K562 (cell line): ENCODE data around the gene LITAF. TPM values are rescaled to one million over a fixed set of nuclear protein-coding genes. Genes with fewer than 3 reads are reported as not detected.
A peak's percentile ranks its signal among the peaks of the same experiment; 100 is the strongest.

Experiments
- ELF1 ChIP-seq: fragments of 200-800 bp; sonication (Bioruptor generic); IDR thresholded peaks from 2 replicates; pipeline ENCODE4 v1.6.1; 2016; ENCODE audit warnings: missing genetic modification characterization, missing compliant biosample characterization
- EWSR1 ChIP-seq: fragments of 450-650 bp; IDR thresholded peaks from 2 replicates; pipeline ENCODE4 v1.6.1; 2018; ENCODE audit warnings: borderline replicate concordance, mild to moderate bottlenecking, low read depth, moderate library complexity; ENCODE audit not compliant: partially characterized antibody
- HMGN3 ChIP-seq: IDR thresholded peaks from 2 replicates; pipeline ENCODE4 v1.6.1; 2011; ENCODE audit warnings: borderline replicate concordance, low read depth, mild to moderate bottlenecking, mixed read lengths, low read length; ENCODE audit not compliant: insufficient read length; ENCODE audit errors: extremely low read depth
- KDM4B ChIP-seq, 2 experiments: fragments of 450-650 bp in 1 of 2; sonication (generic) in 1 of 2; IDR thresholded peaks; 2 replicates each; pipeline ENCODE4 v1.6.1; 2016 to 2017; ENCODE audit warnings: borderline replicate concordance in 2 of 2, antibody characterized with exemption in 1 of 2, low read depth in 1 of 2, mild to moderate bottlenecking in 1 of 2
- PCBP2 ChIP-seq: fragments of 200-400 bp; formaldehyde crosslinking; IDR thresholded peaks from 2 replicates; pipeline ENCODE4 v1.6.1; 2018; ENCODE audit warnings: low read length, low read depth, mild to moderate bottlenecking, moderate library complexity; ENCODE audit not compliant: poor library complexity, severe bottlenecking
- PML ChIP-seq: IDR thresholded peaks from 2 replicates; pipeline ENCODE4 v1.6.1; 2012; ENCODE audit warnings: low read length, inconsistent platforms
- POLR2AphosphoS5 ChIP-seq: IDR thresholded peaks from 2 replicates; pipeline ENCODE4 v1.6.1; 2011; ENCODE audit warnings: mild to moderate bottlenecking, low read depth, low read length, moderate library complexity; ENCODE audit not compliant: control insufficient read depth, insufficient read depth
- TRIM24 ChIP-seq, 2 experiments: fragments of 450-650 bp; IDR thresholded peaks; 2 replicates each; pipeline ENCODE4 v1.6.1; 2016
- ZBTB1 ChIP-seq: sonication (generic); formaldehyde crosslinking; IDR thresholded peaks from 2 replicates; pipeline ENCODE4 v1.8.1; 2023; ENCODE audit warnings: missing genetic modification reagents, low read depth, mild to moderate bottlenecking, borderline replicate concordance
- ZNF316 ChIP-seq: fragments of 450-650 bp; IDR thresholded peaks from 2 replicates; pipeline ENCODE4 v1.6.1; 2016
- ZNF431 ChIP-seq: sonication (generic); formaldehyde crosslinking; IDR thresholded peaks from 2 replicates; pipeline ENCODE4 v1.8.0; 2022; ENCODE audit warnings: mild to moderate bottlenecking, missing genetic modification reagents
- polyA plus RNA-seq, 8 experiments: library from polyadenylated mRNA; depleted of rRNA in 4 of 8; stranded (reverse) in 5 of 8; unstranded in 3 of 8; fragments of >200 nt; fragmentation: Nextera tagmentation in 2 of 8; fragmentation: Illumina TruSeq in 1 of 8; extraction: Ambion mirVana in 2 of 8; extraction: Trizol in 1 of 8; gene quantifications; 2 replicates each; pipeline versions ENCODE4 v1.2.1 to v1.2.3, GENCODE V29; 2011 to 2014; ENCODE audit warnings: inconsistent platforms in 1 of 8, missing spikeins in 1 of 8
- total RNA-seq, 7 experiments: library from RNA; depleted of rRNA in 6 of 7; stranded (reverse); fragments of >200 nt in 6 of 7; fragmentation: Illumina TruSeq in 2 of 7; extraction: Trizol in 2 of 7; gene quantifications; 2 replicates each; pipeline versions ENCODE4 v1.2.1 to v1.2.3, GENCODE V29; 2011 to 2021; ENCODE audit warnings: low replicate concordance in 1 of 7
- TF ChIP-seq, protein P1 (sequence below): IDR thresholded peaks from 2 replicates; pipeline ENCODE4 v1.6.1; 2016; ENCODE audit warnings: missing genetic modification characterization, missing compliant biosample characterization
- TF ChIP-seq, protein P2 (sequence below): fragments of 200-800 bp; sonication (Bioruptor generic); IDR thresholded peaks from 2 replicates; pipeline ENCODE4 v1.6.1; 2016; ENCODE audit warnings: missing genetic modification characterization, missing compliant biosample characterization
- TF ChIP-seq, protein P3 (sequence below), 2 experiments: IDR thresholded peaks in 1 of 2; conservative IDR thresholded peaks in 1 of 2; 2 replicates each; pipeline ENCODE4 v1.6.1; 2016; ENCODE audit warnings: low read depth in 2 of 2, mild to moderate bottlenecking in 1 of 2, missing compliant biosample characterization in 1 of 2, missing genetic modification characterization in 1 of 2, moderate library complexity in 1 of 2
- TF ChIP-seq, protein P4 (sequence below): fragments of 450-650 bp; formaldehyde crosslinking; IDR thresholded peaks from 2 replicates; pipeline ENCODE4 v1.4.0; 2020; ENCODE audit warnings: mild to moderate bottlenecking, moderate library complexity

The LITAF gene
- total and polyA plus RNA-seq, 9 of the 15 experiments (the other 6 are each of a cell fraction or from before 2014, with no cell fraction given), result 4.1 to 17.8 (median 11.9) TPM

DNA sequence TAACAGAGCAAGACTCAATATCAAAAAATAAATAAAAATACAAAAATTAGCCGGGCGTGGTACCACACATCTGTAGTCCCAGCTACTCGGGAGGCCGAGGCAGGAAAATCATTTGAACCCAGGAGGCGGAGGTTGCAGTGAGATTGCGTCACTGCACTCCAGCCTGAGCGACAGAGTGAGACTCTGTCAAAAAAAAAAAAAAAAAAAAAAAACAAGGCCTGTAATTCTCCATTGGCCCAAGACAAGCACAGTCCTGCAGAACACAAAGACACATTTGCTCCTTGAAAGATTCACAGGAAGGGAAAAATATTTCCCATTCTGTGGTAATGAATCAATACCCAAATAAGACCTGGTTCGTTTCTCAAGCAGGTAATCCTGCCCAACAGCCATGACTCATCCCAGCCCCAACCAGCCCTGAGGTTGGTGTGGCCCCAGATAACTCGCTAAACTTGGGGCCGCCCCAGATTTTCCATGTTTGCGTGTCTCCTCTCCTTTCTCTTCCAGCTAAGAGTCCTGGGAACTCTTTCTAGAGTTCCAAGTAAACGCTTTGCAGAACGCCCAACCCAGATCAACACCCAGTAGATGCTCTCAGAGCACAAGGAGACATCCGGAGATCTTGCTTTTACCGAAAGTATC, 41.2 kb upstream of the LITAF start (continued):
- TF ChIP-seq KDM4B (IDR thresholded peaks at IDR 0.05; ENCODE audit: borderline replicate concordance in 2 of 2, low read depth in 1 of 2) (no peak), PML (no peak), ZBTB1 (CRISPR knock-in tag) (no peak), ZNF316 (no peak), PCBP2 (no peak), ZNF431 (CRISPR knock-in tag) (no peak), EWSR1 (no peak), ELF1 (tag) (0 out of 2 replicates have a peak, but pooled peaks have one; percentile 26), HMGN3 (no peak), TRIM24 (IDR thresholded peaks at IDR 0.05) (peak; percentile 76 to 82; a peak in 3 of 4 replicates), POLR2AphosphoS5 (no peak)
- TF ChIP-seq, protein P1, sequence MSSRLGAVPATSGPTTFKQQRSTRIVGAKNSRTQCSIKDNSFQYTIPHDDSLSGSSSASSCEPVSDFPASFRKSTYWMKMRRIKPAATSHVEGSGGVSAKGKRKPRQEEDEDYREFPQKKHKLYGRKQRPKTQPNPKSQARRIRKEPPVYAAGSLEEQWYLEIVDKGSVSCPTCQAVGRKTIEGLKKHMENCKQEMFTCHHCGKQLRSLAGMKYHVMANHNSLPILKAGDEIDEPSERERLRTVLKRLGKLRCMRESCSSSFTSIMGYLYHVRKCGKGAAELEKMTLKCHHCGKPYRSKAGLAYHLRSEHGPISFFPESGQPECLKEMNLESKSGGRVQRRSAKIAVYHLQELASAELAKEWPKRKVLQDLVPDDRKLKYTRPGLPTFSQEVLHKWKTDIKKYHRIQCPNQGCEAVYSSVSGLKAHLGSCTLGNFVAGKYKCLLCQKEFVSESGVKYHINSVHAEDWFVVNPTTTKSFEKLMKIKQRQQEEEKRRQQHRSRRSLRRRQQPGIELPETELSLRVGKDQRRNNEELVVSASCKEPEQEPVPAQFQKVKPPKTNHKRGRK (tag), result no peak
- TF ChIP-seq, protein P2, sequence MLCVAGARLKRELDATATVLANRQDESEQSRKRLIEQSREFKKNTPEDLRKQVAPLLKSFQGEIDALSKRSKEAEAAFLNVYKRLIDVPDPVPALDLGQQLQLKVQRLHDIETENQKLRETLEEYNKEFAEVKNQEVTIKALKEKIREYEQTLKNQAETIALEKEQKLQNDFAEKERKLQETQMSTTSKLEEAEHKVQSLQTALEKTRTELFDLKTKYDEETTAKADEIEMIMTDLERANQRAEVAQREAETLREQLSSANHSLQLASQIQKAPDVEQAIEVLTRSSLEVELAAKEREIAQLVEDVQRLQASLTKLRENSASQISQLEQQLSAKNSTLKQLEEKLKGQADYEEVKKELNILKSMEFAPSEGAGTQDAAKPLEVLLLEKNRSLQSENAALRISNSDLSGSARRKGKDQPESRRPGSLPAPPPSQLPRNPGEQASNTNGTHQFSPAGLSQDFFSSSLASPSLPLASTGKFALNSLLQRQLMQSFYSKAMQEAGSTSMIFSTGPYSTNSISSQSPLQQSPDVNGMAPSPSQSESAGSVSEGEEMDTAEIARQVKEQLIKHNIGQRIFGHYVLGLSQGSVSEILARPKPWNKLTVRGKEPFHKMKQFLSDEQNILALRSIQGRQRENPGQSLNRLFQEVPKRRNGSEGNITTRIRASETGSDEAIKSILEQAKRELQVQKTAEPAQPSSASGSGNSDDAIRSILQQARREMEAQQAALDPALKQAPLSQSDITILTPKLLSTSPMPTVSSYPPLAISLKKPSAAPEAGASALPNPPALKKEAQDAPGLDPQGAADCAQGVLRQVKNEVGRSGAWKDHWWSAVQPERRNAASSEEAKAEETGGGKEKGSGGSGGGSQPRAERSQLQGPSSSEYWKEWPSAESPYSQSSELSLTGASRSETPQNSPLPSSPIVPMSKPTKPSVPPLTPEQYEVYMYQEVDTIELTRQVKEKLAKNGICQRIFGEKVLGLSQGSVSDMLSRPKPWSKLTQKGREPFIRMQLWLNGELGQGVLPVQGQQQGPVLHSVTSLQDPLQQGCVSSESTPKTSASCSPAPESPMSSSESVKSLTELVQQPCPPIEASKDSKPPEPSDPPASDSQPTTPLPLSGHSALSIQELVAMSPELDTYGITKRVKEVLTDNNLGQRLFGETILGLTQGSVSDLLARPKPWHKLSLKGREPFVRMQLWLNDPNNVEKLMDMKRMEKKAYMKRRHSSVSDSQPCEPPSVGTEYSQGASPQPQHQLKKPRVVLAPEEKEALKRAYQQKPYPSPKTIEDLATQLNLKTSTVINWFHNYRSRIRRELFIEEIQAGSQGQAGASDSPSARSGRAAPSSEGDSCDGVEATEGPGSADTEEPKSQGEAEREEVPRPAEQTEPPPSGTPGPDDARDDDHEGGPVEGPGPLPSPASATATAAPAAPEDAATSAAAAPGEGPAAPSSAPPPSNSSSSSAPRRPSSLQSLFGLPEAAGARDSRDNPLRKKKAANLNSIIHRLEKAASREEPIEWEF (CRISPR knock-in tag), result no peak
- TF ChIP-seq, protein P3, sequence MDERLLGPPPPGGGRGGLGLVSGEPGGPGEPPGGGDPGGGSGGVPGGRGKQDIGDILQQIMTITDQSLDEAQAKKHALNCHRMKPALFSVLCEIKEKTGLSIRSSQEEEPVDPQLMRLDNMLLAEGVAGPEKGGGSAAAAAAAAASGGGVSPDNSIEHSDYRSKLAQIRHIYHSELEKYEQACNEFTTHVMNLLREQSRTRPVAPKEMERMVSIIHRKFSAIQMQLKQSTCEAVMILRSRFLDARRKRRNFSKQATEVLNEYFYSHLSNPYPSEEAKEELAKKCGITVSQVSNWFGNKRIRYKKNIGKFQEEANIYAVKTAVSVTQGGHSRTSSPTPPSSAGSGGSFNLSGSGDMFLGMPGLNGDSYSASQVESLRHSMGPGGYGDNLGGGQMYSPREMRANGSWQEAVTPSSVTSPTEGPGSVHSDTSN (CRISPR knock-in tag; IDR thresholded peaks at IDR 0.05; ENCODE audit: low read depth), result no peak
- TF ChIP-seq, protein P3 (tag; conservative IDR thresholded peaks at IDR 0.05; ENCODE audit: low read depth), result peak; percentile 54; the same call in 1 of the 2 replicates
- TF ChIP-seq, protein P4, sequence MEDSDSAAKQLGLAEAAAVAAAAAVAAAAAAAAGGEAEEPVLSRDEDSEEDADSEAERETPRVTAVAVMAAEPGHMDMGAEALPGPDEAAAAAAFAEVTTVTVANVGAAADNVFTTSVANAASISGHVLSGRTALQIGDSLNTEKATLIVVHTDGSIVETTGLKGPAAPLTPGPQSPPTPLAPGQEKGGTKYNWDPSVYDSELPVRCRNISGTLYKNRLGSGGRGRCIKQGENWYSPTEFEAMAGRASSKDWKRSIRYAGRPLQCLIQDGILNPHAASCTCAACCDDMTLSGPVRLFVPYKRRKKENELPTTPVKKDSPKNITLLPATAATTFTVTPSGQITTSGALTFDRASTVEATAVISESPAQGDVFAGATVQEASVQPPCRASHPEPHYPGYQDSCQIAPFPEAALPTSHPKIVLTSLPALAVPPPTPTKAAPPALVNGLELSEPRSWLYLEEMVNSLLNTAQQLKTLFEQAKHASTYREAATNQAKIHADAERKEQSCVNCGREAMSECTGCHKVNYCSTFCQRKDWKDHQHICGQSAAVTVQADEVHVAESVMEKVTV (CRISPR knock-in tag), result no peak
